ENCODE results near the gene FSD2. TPM values are rescaled to one million over a fixed set of nuclear protein-coding genes. Genes with fewer than 3 reads are reported as not detected.
A peak's percentile ranks its signal among the peaks of the same experiment; 100 is the strongest.

Gene FSD2
- 10 to 100 TPM; 47.7 to 94.3 TPM for total RNA-seq
- long read RNA-seq, full-length matches to known transcripts = 1 of 40 reads
- long read RNA-seq, partial matches to known transcripts = 3 of 40 reads
- long read RNA-seq, other reads (novel, unspliced or antisense) = 36 of 40 reads

- ATAC-seq (peak; percentile 36 to 43), DNase-seq (peak; percentile 35)
- intact Hi-C loops (cut with DNase I) = no loop called here
Observed at GRCh38 chr15:82805994-82806406, at the start of gene FSD2. Gene FSD2 (minus strand): TSS chr15:82806069. CDS start chr15:82787390, 18,679 bp downstream.

- intact Hi-C loops (cut with DNase I) = no loop called here
- ATAC-seq = no peak
Observed at GRCh38 chr15:82854554-82854953, 48.7 kb upstream of the FSD2 start.

GRCh38 chr15:82852941-82853561 lies 47.2 kb upstream of the FSD2 start:
- ATAC-seq = no peak
- no peak for DNase-seq
- intact Hi-C loops (cut with DNase I) = no loop called here

More at GRCh38 chr15:82854554-82854953, 48.7 kb upstream of the FSD2 start:
- DNase-seq = no peak

GRCh38 chr15:82851981-82852511 lies 46.2 kb upstream of the FSD2 start:
- intact Hi-C loops (cut with DNase I) = loop anchor here in 1 of 2 donors (2.0 kb wide), 1 partner anchor 149 kb away; no protein-coding TSS in a partner anchor
- DNase-seq (no peak), ATAC-seq (no peak)

- ATAC-seq = no peak
- no peak for DNase-seq
- intact Hi-C loops (cut with DNase I) = loop anchor here in 1 of 2 donors (2.0 kb wide), 1 partner anchor 149 kb away; no protein-coding TSS in a partner anchor
Observed at GRCh38 chr15:82851306-82851850, 45.5 kb upstream of the FSD2 start.

GRCh38 chr15:82850731-82851130 lies 44.9 kb upstream of the FSD2 start:
- DNase-seq (no peak), ATAC-seq (no peak)
- intact Hi-C loops (cut with DNase I) = loop anchor here in 1 of 2 donors (2.0 kb wide), 1 partner anchor 150 kb away; no protein-coding TSS in a partner anchor

GRCh38 chr15:82849556-82850512 lies 44.0 kb upstream of the FSD2 start:
- intact Hi-C loops (cut with DNase I) = loop anchor here (2.0 to 10.0 kb wide), 2 partner anchors 151 to 155 kb away; no protein-coding TSS in a partner anchor
- DNase-seq (peak; percentile 81), ATAC-seq (peak; percentile 92)

- ATAC-seq = no peak
- intact Hi-C loops (cut with DNase I) = loop anchor here in 1 of 2 donors (10.0 kb wide), 1 partner anchor 156 kb away; no protein-coding TSS in a partner anchor
- DNase-seq = no peak
Observed at GRCh38 chr15:82848241-82848993, 42.5 kb upstream of the FSD2 start.

- no peak for ATAC-seq
- intact Hi-C loops (cut with DNase I) = loop anchor here in 1 of 2 donors (10.0 kb wide), 1 partner anchor 157 kb away; no protein-coding TSS in a partner anchor
- DNase-seq = no peak
Observed at GRCh38 chr15:82847703-82848102, 41.8 kb upstream of the FSD2 start.

- DNase-seq = no peak
- no peak for ATAC-seq
- intact Hi-C loops (cut with DNase I) = loop anchor here in 1 of 2 donors (10.0 kb wide), 1 partner anchor 158 kb away; no protein-coding TSS in a partner anchor
Observed at GRCh38 chr15:82846621-82847020, 40.8 kb upstream of the FSD2 start.

- DNase-seq = no peak
- intact Hi-C loops (cut with DNase I) = loop anchor here in 1 of 2 donors (10.0 kb wide), 1 partner anchor 159 kb away; no protein-coding TSS in a partner anchor
- no peak for ATAC-seq
Observed at GRCh38 chr15:82845686-82846085, 39.8 kb upstream of the FSD2 start.

GRCh38 chr15:82843566-82843965 lies 37.7 kb upstream of the FSD2 start:
- intact Hi-C loops (cut with DNase I) = loop anchor here in 1 of 2 donors (10.0 kb wide), 1 partner anchor 161 kb away; no protein-coding TSS in a partner anchor
- no peak for ATAC-seq
- DNase-seq = no peak

GRCh38 chr15:82840166-82840565 lies 34.3 kb upstream of the FSD2 start:
- no peak for ATAC-seq
- no peak for DNase-seq
- intact Hi-C loops (cut with DNase I) = loop anchor here in 1 of 2 donors (10.0 kb wide), 1 partner anchor 165 kb away; no protein-coding TSS in a partner anchor

GRCh38 chr15:82839136-82839535 lies 33.3 kb upstream of the FSD2 start:
- ATAC-seq (no peak), DNase-seq (no peak)
- intact Hi-C loops (cut with DNase I) = no loop called here

GRCh38 chr15:82838096-82838735 lies 32.3 kb upstream of the FSD2 start:
- intact Hi-C loops (cut with DNase I) = no loop called here
- ATAC-seq = no peak
- no peak for DNase-seq

GRCh38 chr15:82835391-82835917 lies 29.6 kb upstream of the FSD2 start:
- no peak for ATAC-seq
- intact Hi-C loops (cut with DNase I) = no loop called here
- DNase-seq = no peak

GRCh38 chr15:82833362-82833682 lies 27.5 kb upstream of the FSD2 start:
- peak; percentile 32 to 54 for ATAC-seq
- intact Hi-C loops (cut with DNase I) = no loop called here
- no peak for DNase-seq

All from left cardiac atrium (tissue), 4 donors.